Coronary artery (tissue), 2 donors: ENCODE data around the gene AGRP.
A peak's percentile ranks its signal among the peaks of the same experiment; 100 is the strongest.

Source experiments
- DNase-seq: peaks from one replicate; pipeline ENCODE4 v3.0.0-alpha.2; 2017; ENCODE audit warnings: low spot score
- H3K27ac ChIP-seq, 2 donors: fragments of 200-600 bp; sonication (generic); one replicate each; pipeline ENCODE4 v1.5.1; 2016 to 2019
- H3K4me3 ChIP-seq: fragments of 200-600 bp; sonication (generic); 2 replicates; pipeline ENCODE4 v1.5.1; 2016; ENCODE audit warnings: mild to moderate bottlenecking, moderate library complexity
- TF ChIP-seq, protein P1 (sequence below): fragments of 200-600 bp; sonication (generic); IDR thresholded peaks from one replicate; pipeline ENCODE4 v1.5.1; 2019; ENCODE audit warnings: antibody characterized with exemption

The AGRP gene

DNA sequence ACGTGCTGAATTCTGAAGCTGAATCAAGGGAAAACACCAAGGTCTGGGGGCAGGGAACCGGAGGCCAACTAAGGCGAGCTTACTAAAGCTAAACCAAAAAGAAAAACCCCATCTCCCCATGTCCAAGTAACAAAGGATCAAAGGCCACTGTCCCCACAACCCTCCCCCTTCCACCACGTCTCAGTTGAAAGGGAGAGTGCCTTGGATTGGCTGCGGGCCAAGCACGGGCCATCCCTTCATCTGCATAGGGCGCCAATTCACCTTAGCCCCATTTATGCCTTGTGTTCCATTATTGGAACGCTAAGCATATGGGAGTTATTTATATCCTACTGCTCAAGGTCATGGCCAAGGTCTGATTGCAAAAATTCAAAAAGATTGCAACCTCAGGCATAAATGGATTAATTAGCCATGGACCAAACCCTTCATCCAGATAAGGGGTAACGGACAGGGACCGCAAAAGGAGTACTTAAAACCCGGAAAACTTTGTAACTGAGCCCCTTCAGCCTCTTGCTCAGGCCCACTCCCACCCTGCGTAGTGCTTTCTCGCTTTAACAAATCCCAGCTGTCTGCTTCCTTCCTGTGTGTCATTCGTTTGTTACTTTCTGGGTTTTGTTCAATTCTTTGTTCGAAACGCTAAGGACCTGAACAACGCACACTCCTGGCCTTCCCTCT lies 1.6 kb downstream of the AGRP start:
- H3K4me3 ChIP-seq, result peak overlapping the region; percentile 89
- DNase-seq, result no peak
- peak overlapping the region; percentile 58 to 90 for H3K27ac ChIP-seq
- TF ChIP-seq, protein P1, sequence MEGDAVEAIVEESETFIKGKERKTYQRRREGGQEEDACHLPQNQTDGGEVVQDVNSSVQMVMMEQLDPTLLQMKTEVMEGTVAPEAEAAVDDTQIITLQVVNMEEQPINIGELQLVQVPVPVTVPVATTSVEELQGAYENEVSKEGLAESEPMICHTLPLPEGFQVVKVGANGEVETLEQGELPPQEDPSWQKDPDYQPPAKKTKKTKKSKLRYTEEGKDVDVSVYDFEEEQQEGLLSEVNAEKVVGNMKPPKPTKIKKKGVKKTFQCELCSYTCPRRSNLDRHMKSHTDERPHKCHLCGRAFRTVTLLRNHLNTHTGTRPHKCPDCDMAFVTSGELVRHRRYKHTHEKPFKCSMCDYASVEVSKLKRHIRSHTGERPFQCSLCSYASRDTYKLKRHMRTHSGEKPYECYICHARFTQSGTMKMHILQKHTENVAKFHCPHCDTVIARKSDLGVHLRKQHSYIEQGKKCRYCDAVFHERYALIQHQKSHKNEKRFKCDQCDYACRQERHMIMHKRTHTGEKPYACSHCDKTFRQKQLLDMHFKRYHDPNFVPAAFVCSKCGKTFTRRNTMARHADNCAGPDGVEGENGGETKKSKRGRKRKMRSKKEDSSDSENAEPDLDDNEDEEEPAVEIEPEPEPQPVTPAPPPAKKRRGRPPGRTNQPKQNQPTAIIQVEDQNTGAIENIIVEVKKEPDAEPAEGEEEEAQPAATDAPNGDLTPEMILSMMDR, result no peak

DNA sequence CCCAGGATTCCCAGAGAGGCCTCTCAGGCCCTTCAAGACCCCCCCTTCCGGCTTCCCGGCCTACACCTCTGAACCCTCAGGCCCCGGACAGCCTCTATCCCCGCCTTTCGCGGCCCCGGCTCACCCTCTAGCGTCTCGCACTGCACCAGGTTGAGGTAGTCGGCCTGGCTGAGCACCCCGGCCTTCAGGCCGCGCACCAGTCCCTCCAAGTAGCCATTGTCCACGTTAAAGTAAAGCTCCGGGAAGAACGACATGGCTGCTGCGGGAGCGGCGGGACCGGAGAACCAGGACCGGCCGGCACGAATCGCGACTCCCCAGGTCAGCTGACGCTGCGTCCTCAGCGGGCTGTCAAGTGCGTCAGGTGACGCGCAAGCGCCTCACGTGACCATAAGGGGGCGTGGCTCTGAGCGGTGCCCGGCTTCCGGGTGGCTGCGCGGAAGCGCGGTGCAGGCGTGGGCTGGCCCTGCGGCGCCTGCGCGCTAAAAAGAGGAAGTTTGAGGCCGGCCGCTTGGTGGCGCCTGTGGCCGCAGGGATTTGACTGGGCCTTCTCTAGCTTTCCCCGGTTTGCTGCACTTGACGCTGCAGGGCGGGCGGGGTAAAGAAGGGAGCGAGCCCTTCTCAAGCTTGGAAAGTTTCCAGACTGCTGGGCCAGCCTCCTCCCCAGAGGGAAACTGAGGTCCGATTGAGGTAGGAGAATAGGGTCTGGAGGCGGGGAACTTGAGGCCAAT lies 2.4 kb downstream of the AGRP start, which contains the start of gene ATP6V0D1:
Gene ATP6V0D1, minus strand, starts transcription at position 325 of the 728 bp plus-strand sequence. Its CDS starts 71 bp downstream, at position 254.
- TF ChIP-seq, protein P1, result peak; percentile 78
- Histone ChIP-seq H3K27ac (peak within 1 kb of the TSS; percentile 89 to 90), H3K4me3 (peak within 1 kb of the TSS; percentile 89)
- DNase-seq, result peak; percentile 99

GRCh38 chr16:67477960-67478554 lies 5.3 kb downstream of the AGRP start:
- TF ChIP-seq, protein P1, result no peak
- Histone ChIP-seq H3K4me3 (no peak overlapping the region), H3K27ac (no peak overlapping the region)
- DNase-seq, result no peak

- H3K4me3 ChIP-seq, result no peak overlapping the region
- TF ChIP-seq, protein P1, result no peak
- no peak overlapping the region for H3K27ac ChIP-seq
- no peak for DNase-seq
Measured at GRCh38 chr16:67474551-67475455, 8.5 kb downstream of the AGRP start.

- TF ChIP-seq, protein P1, result no peak
- H3K4me3 ChIP-seq, result no peak overlapping the region
- H3K27ac ChIP-seq, result no peak overlapping the region
- no peak for DNase-seq
Measured at GRCh38 chr16:67471758-67472384, 11.5 kb downstream of the AGRP start.

DNA sequence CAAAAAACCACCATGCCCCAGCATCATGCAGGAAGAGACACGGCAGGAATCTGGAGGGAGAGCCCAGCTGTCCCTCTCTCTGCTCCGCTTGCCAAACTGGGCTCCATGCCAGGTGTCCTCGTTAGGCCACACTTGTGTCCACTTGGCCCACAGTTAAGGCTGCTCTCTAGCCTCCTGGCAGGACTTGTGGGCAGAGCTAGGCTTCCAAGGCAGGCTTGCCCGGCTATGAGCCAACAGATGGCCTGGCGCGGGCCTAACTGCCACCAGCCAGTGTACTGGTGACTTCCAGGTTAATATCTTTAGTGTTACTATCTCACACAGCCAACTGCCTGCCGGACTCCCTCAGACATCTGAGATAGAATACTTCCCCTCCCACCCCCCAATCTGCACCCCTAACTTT lies 13.0 kb downstream of the AGRP start:
- peak overlapping the region in 1 of 2 donors; percentile 30 for H3K27ac ChIP-seq
- no peak for DNase-seq
- no peak overlapping the region for H3K4me3 ChIP-seq
- TF ChIP-seq, protein P1, result no peak
